ENCODE measurements around the gene BTN1A1.

DNA sequence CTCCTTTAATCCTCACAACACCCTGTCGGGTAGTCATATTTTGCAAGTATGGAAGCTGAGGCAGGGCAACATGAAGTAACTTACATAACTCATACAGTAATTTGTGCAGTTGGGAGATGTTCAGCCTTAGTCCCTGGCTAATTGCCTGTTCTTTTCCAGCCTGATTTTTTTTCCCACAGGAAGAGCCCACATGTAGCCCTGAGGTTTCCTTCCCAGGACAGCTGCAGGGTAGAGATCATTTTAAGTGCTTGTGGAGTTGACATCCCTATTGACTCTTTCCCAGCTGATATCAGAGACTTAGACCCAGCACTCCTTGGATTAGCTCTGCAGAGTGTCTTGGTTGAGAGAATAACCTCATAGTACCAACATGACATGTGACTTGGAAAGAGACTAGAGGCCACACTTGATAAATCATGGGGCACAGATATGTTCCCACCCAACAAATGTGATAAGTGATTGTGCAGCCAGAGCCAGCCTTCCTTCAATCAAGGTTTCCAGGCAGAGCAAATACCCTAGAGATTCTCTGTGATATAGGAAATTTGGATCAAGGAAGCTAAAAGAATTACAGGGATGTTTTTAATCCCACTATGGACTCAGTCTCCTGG lies 47.4 kb upstream of the BTN1A1 start:
- TF ChIP-seq EP300 (IDR thresholded peaks at IDR 0.05) (no peak), POLR2AphosphoS5 (IDR thresholded peaks at IDR 0.05) (no peak)
- TF ChIP-seq, protein P1, sequence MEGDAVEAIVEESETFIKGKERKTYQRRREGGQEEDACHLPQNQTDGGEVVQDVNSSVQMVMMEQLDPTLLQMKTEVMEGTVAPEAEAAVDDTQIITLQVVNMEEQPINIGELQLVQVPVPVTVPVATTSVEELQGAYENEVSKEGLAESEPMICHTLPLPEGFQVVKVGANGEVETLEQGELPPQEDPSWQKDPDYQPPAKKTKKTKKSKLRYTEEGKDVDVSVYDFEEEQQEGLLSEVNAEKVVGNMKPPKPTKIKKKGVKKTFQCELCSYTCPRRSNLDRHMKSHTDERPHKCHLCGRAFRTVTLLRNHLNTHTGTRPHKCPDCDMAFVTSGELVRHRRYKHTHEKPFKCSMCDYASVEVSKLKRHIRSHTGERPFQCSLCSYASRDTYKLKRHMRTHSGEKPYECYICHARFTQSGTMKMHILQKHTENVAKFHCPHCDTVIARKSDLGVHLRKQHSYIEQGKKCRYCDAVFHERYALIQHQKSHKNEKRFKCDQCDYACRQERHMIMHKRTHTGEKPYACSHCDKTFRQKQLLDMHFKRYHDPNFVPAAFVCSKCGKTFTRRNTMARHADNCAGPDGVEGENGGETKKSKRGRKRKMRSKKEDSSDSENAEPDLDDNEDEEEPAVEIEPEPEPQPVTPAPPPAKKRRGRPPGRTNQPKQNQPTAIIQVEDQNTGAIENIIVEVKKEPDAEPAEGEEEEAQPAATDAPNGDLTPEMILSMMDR (IDR thresholded peaks at IDR 0.05): no peak
